Raji (cell line): ENCODE data around the gene CCNG2.

Source experiments
- POLR2A ChIP-seq: IDR thresholded peaks from 2 replicates; pipeline ENCODE4 v1.6.1; 2011; ENCODE audit warnings: low read depth, low read length, control low read depth; ENCODE audit not compliant: insufficient read depth

CCNG2 gene

DNA sequence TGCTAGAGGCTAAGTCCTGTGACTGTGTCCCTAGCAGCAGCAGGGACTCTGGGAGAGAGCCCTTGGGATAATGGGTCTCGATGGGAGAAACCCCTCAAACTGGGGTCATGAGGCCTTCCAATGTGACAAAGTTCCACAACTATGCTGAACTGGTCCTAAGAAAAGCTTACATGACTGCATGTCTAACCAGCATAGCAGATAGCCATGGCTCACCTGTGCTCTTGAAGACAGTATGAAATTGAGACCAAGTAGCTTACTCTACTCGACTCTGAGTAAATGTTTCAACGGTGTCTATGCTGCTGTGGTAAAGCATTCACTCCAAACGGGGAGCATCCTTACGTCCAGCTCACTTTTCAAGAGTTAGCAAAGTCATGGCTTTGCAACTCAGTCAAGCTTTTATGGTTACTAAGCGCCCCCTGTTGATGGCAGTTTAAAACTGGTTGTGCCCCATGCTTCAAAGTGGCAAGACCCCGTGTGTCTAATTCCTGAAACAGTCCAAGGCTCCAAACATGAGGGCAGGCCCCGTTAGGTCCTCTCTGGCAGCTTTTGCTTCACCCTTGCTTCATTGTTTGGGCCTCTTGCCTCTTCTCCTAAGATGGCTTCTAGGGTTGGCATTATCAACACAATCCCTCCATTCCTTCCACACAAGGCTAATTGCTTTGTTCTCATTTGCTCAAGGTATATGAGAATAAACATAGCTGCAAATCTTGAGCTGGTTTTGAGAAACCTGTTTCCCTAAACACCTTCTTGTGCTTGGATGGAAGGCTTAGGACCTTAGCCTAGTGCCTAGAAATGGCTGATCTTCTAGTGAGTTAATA lies 46.6 kb downstream of the CCNG2 start:
- TF ChIP-seq POLR2A, result no peak

DNA sequence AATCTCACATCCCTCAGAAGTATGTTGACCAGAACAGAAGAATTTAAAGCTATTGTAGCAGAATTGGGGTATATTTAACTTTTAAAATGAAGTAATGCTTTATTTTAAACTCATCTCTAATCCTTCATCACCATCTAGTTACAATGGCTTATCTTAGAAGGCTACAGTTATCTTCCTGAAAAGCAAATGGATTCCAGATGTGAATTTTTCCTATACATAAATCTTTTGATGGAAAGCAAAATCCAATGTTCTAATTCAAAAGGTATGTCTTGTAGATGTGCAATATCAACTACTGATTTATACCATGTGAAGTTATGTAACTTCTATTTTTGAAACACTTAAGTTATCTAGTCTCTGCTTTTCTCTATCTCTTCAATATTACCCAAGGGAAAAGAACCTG lies 47.6 kb downstream of the CCNG2 start:
- TF ChIP-seq POLR2A, result no peak

DNA sequence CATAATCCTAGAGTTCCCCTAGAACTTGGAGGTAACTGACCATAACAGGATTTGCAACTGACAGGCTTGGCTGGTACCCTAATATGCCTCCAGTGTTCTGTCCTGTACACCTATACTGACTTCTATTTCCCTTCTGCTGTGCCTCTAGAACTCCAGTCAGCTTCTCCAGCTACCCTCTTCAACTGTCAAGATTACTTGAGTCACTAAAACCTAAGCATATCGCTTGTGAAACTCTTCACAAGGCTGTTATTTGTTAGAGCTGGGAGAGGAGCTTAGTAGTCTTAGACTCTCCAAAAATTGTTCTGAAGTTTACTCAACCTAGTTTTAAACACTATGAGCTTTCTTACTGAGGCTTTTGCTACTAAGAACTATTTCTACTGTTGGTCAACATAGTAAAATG lies 52.0 kb downstream of the CCNG2 start:
- TF ChIP-seq POLR2A, result no peak

DNA sequence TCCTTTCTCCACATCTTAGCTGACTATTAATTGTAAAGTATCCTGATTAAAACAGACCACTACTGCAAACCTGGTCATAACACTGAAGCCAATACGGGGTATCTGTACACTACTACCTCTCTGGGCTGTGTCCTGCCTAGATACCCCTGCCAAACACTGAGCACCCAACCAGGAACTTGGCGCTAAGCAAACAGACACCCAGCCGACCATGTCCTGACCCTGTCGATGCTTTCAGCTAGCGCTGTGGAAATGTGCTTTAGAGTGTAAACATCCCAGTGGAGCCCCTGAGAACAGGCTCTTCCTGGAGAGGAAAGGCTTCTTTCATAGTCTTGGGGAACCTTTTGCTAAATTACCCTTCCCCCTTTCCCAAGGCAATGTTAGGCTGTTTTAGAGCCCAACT lies 52.9 kb downstream of the CCNG2 start:
- no peak for TF ChIP-seq POLR2A

DNA sequence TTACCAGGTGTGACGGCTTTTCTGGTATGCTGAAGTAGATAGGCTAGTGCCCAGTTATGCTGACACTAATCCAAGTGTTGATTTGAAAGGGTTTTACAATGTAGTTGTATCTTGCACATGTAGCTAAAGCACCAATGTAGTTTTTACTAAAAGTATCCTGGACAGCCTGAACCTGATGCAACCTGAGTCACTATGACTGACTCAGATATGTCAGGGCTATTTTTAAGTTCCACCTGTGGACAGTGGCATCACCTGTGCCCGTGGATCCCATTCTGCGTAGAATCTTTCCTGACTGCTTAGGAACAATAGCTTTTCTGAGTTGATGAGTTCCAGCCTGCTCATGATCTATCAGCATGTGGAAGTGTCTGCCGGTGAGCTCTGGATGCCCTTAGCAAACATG lies 58.1 kb downstream of the CCNG2 start:
- TF ChIP-seq POLR2A, result no peak

DNA sequence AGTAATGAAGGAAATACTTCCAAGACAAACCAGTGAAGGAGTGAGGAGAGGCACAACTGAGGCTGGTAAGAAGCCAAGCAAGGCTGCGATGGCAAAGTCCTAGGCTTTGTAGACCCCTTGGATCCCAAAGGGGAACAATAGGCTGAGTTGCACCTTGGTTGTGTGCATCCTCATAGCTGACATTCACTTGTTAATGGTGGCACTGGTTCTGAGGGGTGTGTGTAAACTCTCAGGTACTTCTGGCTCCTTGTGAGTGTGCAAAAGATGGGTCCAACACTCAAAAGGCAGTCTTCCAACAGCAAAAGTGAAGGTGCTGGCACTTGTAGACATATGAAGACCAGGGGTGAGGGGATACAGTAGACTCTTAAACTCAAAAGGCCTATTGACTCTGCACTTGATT lies 60.5 kb downstream of the CCNG2 start:
- TF ChIP-seq POLR2A, result no peak

DNA sequence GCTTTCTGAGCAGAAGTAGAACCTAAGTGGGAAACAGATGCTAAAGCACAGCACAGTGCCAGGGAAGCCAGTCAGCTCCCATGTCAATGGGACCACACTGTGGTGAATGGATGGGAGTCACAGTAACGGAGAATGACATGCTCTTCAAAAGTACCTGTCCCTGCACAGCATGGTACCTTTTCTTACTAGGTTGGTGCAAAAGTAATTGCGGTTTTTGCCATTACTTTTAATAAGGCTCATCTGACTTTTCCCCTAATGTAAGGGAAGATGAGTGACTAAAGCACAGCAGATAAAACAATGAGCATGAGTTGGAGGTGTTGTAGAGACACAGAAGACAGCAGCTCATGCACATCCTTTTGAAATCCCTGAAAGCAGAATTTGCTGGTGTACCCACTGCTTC lies 62.3 kb downstream of the CCNG2 start:
- no peak for TF ChIP-seq POLR2A
